HCT116 (cell line): ENCODE results near the gene FNDC4. TPM values are rescaled to one million over a fixed set of nuclear protein-coding genes. Genes with fewer than 3 reads are reported as not detected.

ENCODE experiments used
- ATAC-seq: fragments of 200-7000 bp; cut with Tn5 transposase; 2 replicates; pipeline ENCODE4 v1.9.1; 2020; ENCODE audit warnings: mild to moderate bottlenecking, moderate library complexity
- BruUV-seq: library from RNA; stranded (reverse); fragments of 400-500 nt; replicated peaks from 2 replicates; lab custom pipeline; 2021; lab: Mats Ljungman, UMichigan
- CTCF ChIA-PET: fragments of 300-600 bp; sonication (Branson Sonifier 250); formaldehyde crosslinking; loops from one replicate; lab custom pipeline; 2021; ENCODE audit warnings: antibody characterized with exemption; lab: Charles Lee
- POLR2A ChIA-PET: fragments of 300-600, 350-600 bp; sonication (Branson Sonifier 250); formaldehyde crosslinking; loops from one replicate; lab custom pipeline; 2021; ENCODE audit warnings: antibody characterized with exemption; lab: Charles Lee
- RAD21 ChIA-PET, 2 experiments: fragments of 300-600 bp; sonication (Branson Sonifier 250); formaldehyde crosslinking; loops; one replicate each; lab custom pipeline; 2023; ENCODE audit warnings: low total read pairs in 2 of 2; ENCODE audit not compliant: uncharacterized antibody in 2 of 2, unreplicated experiment in 2 of 2, low non-redundant PET in 1 of 2; lab: Charles Lee
- DNase-seq: peaks from one replicate; pipeline ENCODE4 v3.0.0-alpha.2; 2010; ENCODE audit warnings: low read depth, low spot score
- H2AFZ ChIP-seq: fragments of 200-600 bp; shearing (Covaris generic), sonication (generic); 2 replicates; pipeline ENCODE4 v1.6.1; 2017; ENCODE audit warnings: low read depth, mixed run types, mixed read lengths, antibody characterized with exemption, low read length; ENCODE audit not compliant: poor library complexity, severe bottlenecking
- H3K27ac ChIP-seq: 2 replicates; pipeline ENCODE4 v1.5.1; 2012; ENCODE audit warnings: low read depth, low read length
- H3K27me3 ChIP-seq: fragments of 200-600 bp; sonication (generic); 2 replicates; pipeline ENCODE4 v1.6.1; 2016; ENCODE audit warnings: mixed run types, low read length, mixed read lengths; ENCODE audit not compliant: insufficient read depth
- H3K36me3 ChIP-seq, 2 experiments: fragments of 200-500 bp in 1 of 2; fragments of 200-600 bp in 1 of 2; sonication (Bioruptor generic) in 1 of 2; sonication (generic) in 1 of 2; 2 replicates each; pipeline versions ENCODE4 v1.5.1 to v1.6.1; 2014 to 2016; ENCODE audit warnings: low read length in 2 of 2, inconsistent platforms in 1 of 2, mixed read lengths in 1 of 2, mixed run types in 1 of 2; ENCODE audit not compliant: insufficient read depth in 2 of 2, control insufficient read depth in 1 of 2
- H3K4me1 ChIP-seq, 2 experiments: fragments of 200-600 bp in 1 of 2; sonication (generic) in 1 of 2; 2 replicates each; pipeline versions ENCODE4 v1.5.1 to v1.6.1; 2012 to 2017; ENCODE audit warnings: low read length in 2 of 2, inconsistent platforms in 1 of 2, mild to moderate bottlenecking in 1 of 2, mixed read lengths in 1 of 2, mixed run types in 1 of 2, moderate library complexity in 1 of 2; ENCODE audit not compliant: insufficient read depth in 2 of 2, control insufficient read depth in 1 of 2
- H3K4me2 ChIP-seq: fragments of 200-600 bp; sonication (generic); 2 replicates; pipeline ENCODE4 v1.6.1; 2017; ENCODE audit warnings: mixed run types, low read length, mixed read lengths
- H3K4me3 ChIP-seq, 2 experiments: fragments of 200-600 bp in 1 of 2; sonication (generic) in 1 of 2; replicated peaks in 1 of 2; 2 replicates each; pipeline ENCODE4 v1.5.1; 2011 to 2016; ENCODE audit warnings: low read length in 2 of 2, control low read depth in 1 of 2, low read depth in 1 of 2, mild to moderate bottlenecking in 1 of 2, mixed read lengths in 1 of 2, mixed run types in 1 of 2
- H3K79me2 ChIP-seq: fragments of 200-600 bp; sonication (generic); 2 replicates; pipeline ENCODE4 v1.6.1; 2017; ENCODE audit warnings: mild to moderate bottlenecking, mixed run types, low read length, moderate library complexity, mixed read lengths; ENCODE audit not compliant: insufficient read depth
- H3K9ac ChIP-seq: fragments of 200-600 bp; sonication (generic); 2 replicates; pipeline ENCODE4 v1.6.1; 2016; ENCODE audit warnings: low read length, mixed read lengths
- H3K9me2 ChIP-seq: fragments of 200-600 bp; sonication (generic), shearing (Covaris generic); 2 replicates; pipeline ENCODE4 v1.6.1; 2017; ENCODE audit warnings: mixed run types, mild to moderate bottlenecking, moderate library complexity; ENCODE audit not compliant: insufficient read depth
- H3K9me3 ChIP-seq, 2 experiments: fragments of 200-500 bp in 1 of 2; fragments of 200-600 bp in 1 of 2; sonication (Bioruptor generic) in 1 of 2; sonication (generic) in 1 of 2; 2 replicates each; pipeline ENCODE4 v1.6.1; 2014 to 2017; ENCODE audit warnings: low read length in 2 of 2, mixed read lengths in 2 of 2, inconsistent platforms in 1 of 2, low read depth in 1 of 2, mild to moderate bottlenecking in 1 of 2, mixed run types in 1 of 2, moderate library complexity in 1 of 2; ENCODE audit not compliant: control insufficient read depth in 1 of 2, insufficient read depth in 1 of 2
- H4K20me1 ChIP-seq: fragments of 200-600 bp; sonication (generic), shearing (Covaris generic); 2 replicates; pipeline ENCODE4 v1.6.1; 2017; ENCODE audit warnings: mixed run types, mild to moderate bottlenecking, moderate library complexity; ENCODE audit not compliant: insufficient read depth
- CEBPB ChIP-seq: IDR thresholded peaks from 2 replicates; pipeline ENCODE4 v1.6.1; 2012; ENCODE audit warnings: low read depth
- EZH2 ChIP-seq: fragments of 200-600 bp; sonication (generic); IDR thresholded peaks from 2 replicates; pipeline ENCODE4 v1.6.1; 2017; ENCODE audit warnings: antibody characterized with exemption, mixed run types
- FOSL1 ChIP-seq: IDR thresholded peaks from 2 replicates; pipeline ENCODE4 v1.6.1; 2012; ENCODE audit warnings: low read depth
- SIN3A ChIP-seq: IDR thresholded peaks from 2 replicates; pipeline ENCODE4 v1.6.1; 2012; ENCODE audit warnings: low read depth
- SP1 ChIP-seq: IDR thresholded peaks from 2 replicates; pipeline ENCODE4 v1.6.1; 2012; ENCODE audit warnings: low read depth
- SRF ChIP-seq: IDR thresholded peaks from 2 replicates; pipeline ENCODE4 v1.6.1; 2012; ENCODE audit warnings: low read depth
- ZNF274 ChIP-seq: fragments of 200-500 bp; sonication (Bioruptor generic); IDR thresholded peaks from 2 replicates; pipeline ENCODE4 v1.6.1; 2014; ENCODE audit warnings: mild to moderate bottlenecking, low read depth, low read length, inconsistent platforms
- intact Hi-C: fragments of 100-400 bp; cut with micrococcal nuclease; formaldehyde crosslinking; loops from 2 replicates; pipeline ENCODE4 v1.10.0; 2022
- total RNA-seq: library from RNA; stranded (reverse); gene quantifications from one replicate; pipeline ENCODE4 v1.2.1, GENCODE V29; 2021; ENCODE audit not compliant: unreplicated experiment
- TF ChIP-seq, protein P1 (sequence below), 3 experiments: fragments of 200-600 bp in 1 of 3; sonication (generic) in 1 of 3; IDR thresholded peaks in 2 of 3; conservative IDR thresholded peaks in 1 of 3; 2 replicates each; pipeline ENCODE4 v1.5.1; 2012 to 2017; ENCODE audit warnings: low read depth in 2 of 3, low read length in 2 of 3, antibody characterized with exemption in 1 of 3, borderline replicate concordance in 1 of 3, control low read depth in 1 of 3, mild to moderate bottlenecking in 1 of 3, mixed read lengths in 1 of 3, mixed run types in 1 of 3, moderate library complexity in 1 of 3; ENCODE audit not compliant: insufficient read depth in 1 of 3

Gene FNDC4
- total RNA-seq, 1 experiment from 2014 or later, result 3.3 TPM

DNA sequence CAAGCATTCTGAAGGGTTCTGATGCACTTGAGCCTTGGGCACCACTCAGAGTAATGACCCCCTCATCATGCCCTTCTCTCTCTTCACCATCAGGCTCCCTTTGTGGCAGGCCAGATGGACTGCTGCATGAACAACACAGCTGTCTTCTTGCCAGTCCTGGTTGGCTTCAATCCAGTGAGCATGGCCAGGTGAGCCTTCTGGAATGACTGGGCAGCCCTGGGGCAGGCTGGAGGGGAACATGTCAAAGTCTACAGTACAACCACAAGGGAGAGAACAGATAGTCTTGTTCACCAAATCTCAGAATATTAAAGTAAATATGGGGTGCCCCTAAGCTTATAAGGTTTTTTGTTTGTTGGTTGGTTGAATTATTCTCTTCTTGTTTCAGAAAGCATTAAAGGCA is 6.0 kb upstream of the FNDC4 start:
- TF ChIP-seq ZNF274 (no peak), SRF (no peak), FOSL1 (no peak), EZH2 (no peak), SP1 (no peak)
- Histone ChIP-seq H3K4me2 (no peak overlapping the region), H3K9me2 (no peaks in the 10 kb centered on the region), H3K4me1 (no peaks in the 10 kb centered on the region), H3K79me2 (no peaks in the 10 kb centered on the region), H3K9me3 (no peaks in the 10 kb centered on the region), H4K20me1 (no peaks in the 10 kb centered on the region), H3K4me3 (no peak overlapping the region), H3K27ac (no peak overlapping the region), H2AFZ (no peak overlapping the region), H3K27me3 (peaks cover 7% of the 10 kb centered on the region; the same call in 1 of the 2 replicates), H3K36me3 (no peaks in the 10 kb centered on the region), H3K9ac (no peak overlapping the region)
- intact Hi-C loops, result no loop called here
- no TSS peak for BruUV-seq
- DNase-seq (no peak), ATAC-seq (no peak)
- ChIA-PET RAD21 (no interaction called here), CTCF (no interaction called here), POLR2A (no interaction called here)

- H3K9ac ChIP-seq, result no peak overlapping the region
- ATAC-seq, result no peak
- H3K9me2 ChIP-seq, result no peaks in the 10 kb centered on the region
- intact Hi-C loops, result no loop called here
- H3K4me3 ChIP-seq, result no peak overlapping the region
- no peaks in the 10 kb centered on the region for H4K20me1 ChIP-seq
- H3K9me3 ChIP-seq, result no peaks in the 10 kb centered on the region
- no peak for DNase-seq
- H3K27me3 ChIP-seq, result peaks cover 8% of the 10 kb centered on the region; the same call in 1 of the 2 replicates
- H3K79me2 ChIP-seq, result no peaks in the 10 kb centered on the region
- H3K4me2 ChIP-seq, result no peak overlapping the region
- no peak overlapping the region for H2AFZ ChIP-seq
- ChIA-PET CTCF (no interaction called here), RAD21 (no interaction called here), POLR2A (no interaction called here)
- TF ChIP-seq SP1 (no peak), CEBPB (no peak), SIN3A (no peak)
- TF ChIP-seq, protein P1, sequence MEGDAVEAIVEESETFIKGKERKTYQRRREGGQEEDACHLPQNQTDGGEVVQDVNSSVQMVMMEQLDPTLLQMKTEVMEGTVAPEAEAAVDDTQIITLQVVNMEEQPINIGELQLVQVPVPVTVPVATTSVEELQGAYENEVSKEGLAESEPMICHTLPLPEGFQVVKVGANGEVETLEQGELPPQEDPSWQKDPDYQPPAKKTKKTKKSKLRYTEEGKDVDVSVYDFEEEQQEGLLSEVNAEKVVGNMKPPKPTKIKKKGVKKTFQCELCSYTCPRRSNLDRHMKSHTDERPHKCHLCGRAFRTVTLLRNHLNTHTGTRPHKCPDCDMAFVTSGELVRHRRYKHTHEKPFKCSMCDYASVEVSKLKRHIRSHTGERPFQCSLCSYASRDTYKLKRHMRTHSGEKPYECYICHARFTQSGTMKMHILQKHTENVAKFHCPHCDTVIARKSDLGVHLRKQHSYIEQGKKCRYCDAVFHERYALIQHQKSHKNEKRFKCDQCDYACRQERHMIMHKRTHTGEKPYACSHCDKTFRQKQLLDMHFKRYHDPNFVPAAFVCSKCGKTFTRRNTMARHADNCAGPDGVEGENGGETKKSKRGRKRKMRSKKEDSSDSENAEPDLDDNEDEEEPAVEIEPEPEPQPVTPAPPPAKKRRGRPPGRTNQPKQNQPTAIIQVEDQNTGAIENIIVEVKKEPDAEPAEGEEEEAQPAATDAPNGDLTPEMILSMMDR (IDR thresholded peaks at IDR 0.05 in 2 of 3, conservative IDR thresholded peaks at IDR 0.05 in 1 of 3; ENCODE audit: borderline replicate concordance in 1 of 3, insufficient read depth in 1 of 3, low read depth in 2 of 3, low read length in 2 of 3), result no peak
- BruUV-seq, result no TSS peak
- no peaks in the 10 kb centered on the region for H3K36me3 ChIP-seq
- peaks cover 0 to 10% of the 10 kb centered on the region in 2 experiments; a peak in 1 of 4 replicates for H3K4me1 ChIP-seq
- H3K27ac ChIP-seq, result no peak overlapping the region
Measured at GRCh38 chr2:27498975-27499374, 4.0 kb upstream of the FNDC4 start.
